Loucy (cell line): ENCODE results near the gene CNTN4.

Source experiments
- H2AFZ ChIP-seq: fragments of 200-600 bp; sonication (generic); 2 replicates; pipeline ENCODE4 v1.6.0; 2016; ENCODE audit warnings: antibody characterized with exemption, mild to moderate bottlenecking, low read length, moderate library complexity
- H3F3A ChIP-seq: fragments of 200-600 bp; 2 replicates; pipeline ENCODE4 v1.6.0; 2016; ENCODE audit warnings: antibody characterized with exemption, low read depth, mild to moderate bottlenecking
- H3K27me3 ChIP-seq: fragments of 200-600 bp; sonication (generic); 2 replicates; pipeline ENCODE4 v1.6.1; 2014; ENCODE audit warnings: low read length, mild to moderate bottlenecking; ENCODE audit not compliant: insufficient read depth, poor library complexity, severe bottlenecking
- H3K36me3 ChIP-seq: fragments of 200-600 bp; sonication (generic); 2 replicates; pipeline ENCODE4 v1.6.1; 2016; ENCODE audit warnings: low read length; ENCODE audit not compliant: insufficient read depth
- H3K4me1 ChIP-seq: fragments of 200-600 bp; sonication (generic); 2 replicates; pipeline ENCODE4 v1.5.1; 2014; ENCODE audit warnings: low read length, mild to moderate bottlenecking; ENCODE audit not compliant: insufficient read depth, poor library complexity, severe bottlenecking
- H3K4me2 ChIP-seq: fragments of 200-600 bp; sonication (generic); 2 replicates; pipeline ENCODE4 v1.6.0; 2014; ENCODE audit warnings: antibody characterized with exemption, low read length, low read depth, mild to moderate bottlenecking; ENCODE audit not compliant: poor library complexity, severe bottlenecking
- H3K4me3 ChIP-seq: fragments of 200-600 bp; sonication (generic); 2 replicates; pipeline ENCODE4 v1.5.1; 2014; ENCODE audit warnings: low read length, mild to moderate bottlenecking, mixed read lengths; ENCODE audit not compliant: poor library complexity, severe bottlenecking
- H3K79me2 ChIP-seq: fragments of 200-600 bp; sonication (generic); 2 replicates; pipeline ENCODE4 v1.6.1; 2014; ENCODE audit warnings: low read length; ENCODE audit not compliant: insufficient read depth
- H3K9ac ChIP-seq: fragments of 200-600 bp; sonication (generic); 2 replicates; pipeline ENCODE4 v1.6.0; 2014; ENCODE audit warnings: mild to moderate bottlenecking, low read depth, low read length, moderate library complexity; ENCODE audit not compliant: poor library complexity, severe bottlenecking
- H3K9me2 ChIP-seq: fragments of 200-600 bp; sonication (generic); replicated peaks from 2 replicates; pipeline ENCODE4 v1.6.1; 2016; ENCODE audit warnings: low read depth, low read length, mixed read lengths
- H3K9me3 ChIP-seq: fragments of 200-600 bp; sonication (generic); 2 replicates; pipeline ENCODE4 v1.6.1; 2014; ENCODE audit warnings: mild to moderate bottlenecking, antibody characterized with exemption, low read length, low read depth; ENCODE audit not compliant: insufficient read depth
- H4K20me1 ChIP-seq: fragments of 200-600 bp; sonication (generic); 2 replicates; pipeline ENCODE4 v1.6.0; 2014; ENCODE audit warnings: antibody characterized with exemption, low read length, mild to moderate bottlenecking; ENCODE audit not compliant: insufficient read depth, poor library complexity, severe bottlenecking
- CTCF ChIP-seq: fragments of 200-600 bp; sonication (generic); conservative IDR thresholded peaks from 2 replicates; pipeline ENCODE4 v1.5.1; 2014; ENCODE audit warnings: mild to moderate bottlenecking, antibody characterized with exemption, low read length
- EZH2phosphoT487 ChIP-seq: fragments of 200-600 bp; IDR thresholded peaks from 2 replicates; pipeline ENCODE4 v1.6.1; 2018; ENCODE audit warnings: antibody characterized with exemption, mild to moderate bottlenecking, moderate library complexity, borderline replicate concordance

Gene CNTN4

DNA sequence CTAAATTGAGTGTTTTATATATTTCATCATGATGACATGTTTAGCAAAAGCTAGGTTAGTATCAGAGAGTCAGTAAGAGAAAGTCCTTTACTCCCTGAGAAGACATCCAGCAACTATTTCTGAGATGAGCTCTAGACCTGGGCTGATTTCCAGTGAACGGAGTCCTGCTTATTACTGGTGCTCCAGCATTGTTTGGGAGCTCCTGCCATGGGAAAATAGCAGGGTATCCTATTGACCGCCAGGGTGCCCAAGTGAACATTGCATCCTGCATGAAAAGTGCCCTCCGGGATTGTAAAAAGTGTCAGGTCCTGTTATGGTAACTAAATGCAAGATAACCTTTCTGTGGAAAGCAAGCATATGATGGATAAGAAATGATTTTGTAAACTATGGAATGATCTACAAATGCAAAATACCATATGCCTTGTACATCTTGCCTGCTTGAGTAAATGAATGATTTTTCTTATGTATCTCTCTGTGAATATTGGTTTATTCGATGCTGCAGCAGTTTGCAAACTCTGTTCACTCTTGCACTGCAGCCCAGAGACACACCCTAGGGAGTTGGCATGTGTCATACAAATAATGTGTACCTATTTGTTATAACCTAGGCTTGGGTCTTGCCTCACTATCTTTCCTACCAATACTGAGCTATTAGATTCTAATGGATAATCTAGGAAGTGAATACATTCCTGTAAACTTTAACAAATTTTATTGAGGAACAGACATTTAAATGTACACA is 914.8 kb downstream of the CNTN4 start:
- Histone ChIP-seq H3K9me2 (no peaks in the 10 kb centered on the region), H4K20me1 (no peaks in the 10 kb centered on the region), H3K27me3 (no peaks in the 10 kb centered on the region), H3K4me3 (no peak overlapping the region), H3K9ac (no peak overlapping the region), H3K4me2 (no peak overlapping the region), H3F3A (no peaks in the 10 kb centered on the region), H3K9me3 (no peaks in the 10 kb centered on the region), H3K36me3 (no peaks in the 10 kb centered on the region), H2AFZ (no peak overlapping the region), H3K4me1 (no peaks in the 10 kb centered on the region), H3K79me2 (no peaks in the 10 kb centered on the region)
- no peak for TF ChIP-seq EZH2phosphoT487
- no peak for TF ChIP-seq CTCF

- no peaks in the 10 kb centered on the region for H3K4me1 ChIP-seq
- H3K9ac ChIP-seq: no peak overlapping the region
- no peaks in the 10 kb centered on the region for H3K36me3 ChIP-seq
- no peak overlapping the region for H2AFZ ChIP-seq
- H3K4me2 ChIP-seq: no peak overlapping the region
- H3K9me3 ChIP-seq: no peaks in the 10 kb centered on the region
- no peaks in the 10 kb centered on the region for H3K9me2 ChIP-seq
- H4K20me1 ChIP-seq: no peaks in the 10 kb centered on the region
- no peaks in the 10 kb centered on the region for H3F3A ChIP-seq
- H3K79me2 ChIP-seq: no peaks in the 10 kb centered on the region
- no peaks in the 10 kb centered on the region for H3K27me3 ChIP-seq
- TF ChIP-seq EZH2phosphoT487: no peak
- TF ChIP-seq CTCF: peak; percentile 73
- no peak overlapping the region for H3K4me3 ChIP-seq
These were observed 916.8 kb downstream of the CNTN4 start for GRCh38 chr3:3015185-3016089.

DNA sequence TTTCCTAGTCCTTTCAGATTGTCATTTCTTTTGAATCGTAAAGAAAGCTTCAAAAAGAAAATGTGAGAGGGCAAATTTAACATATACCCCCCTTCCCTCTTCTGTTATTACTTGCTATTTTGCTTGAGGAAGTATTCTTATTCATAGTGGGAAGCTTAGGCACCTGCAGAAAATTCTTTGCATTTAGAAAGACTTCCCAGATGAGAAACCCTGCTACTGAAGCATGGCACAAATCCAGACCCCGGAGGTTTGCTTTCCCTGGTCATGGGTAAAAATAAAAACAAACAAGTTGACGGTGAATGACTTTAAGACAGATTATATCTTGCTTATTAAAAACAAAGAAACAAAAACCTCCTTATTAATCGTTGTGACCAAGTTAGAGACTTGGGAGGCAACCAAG is 917.6 kb downstream of the CNTN4 start:
- no peak overlapping the region for H3K9ac ChIP-seq
- H3K4me3 ChIP-seq: no peak overlapping the region
- no peak overlapping the region for H2AFZ ChIP-seq
- H3F3A ChIP-seq: no peaks in the 10 kb centered on the region
- no peaks in the 10 kb centered on the region for H3K4me1 ChIP-seq
- no peaks in the 10 kb centered on the region for H3K27me3 ChIP-seq
- no peaks in the 10 kb centered on the region for H4K20me1 ChIP-seq
- H3K36me3 ChIP-seq: no peaks in the 10 kb centered on the region
- no peaks in the 10 kb centered on the region for H3K9me3 ChIP-seq
- TF ChIP-seq EZH2phosphoT487 (no peak), CTCF (no peak)
- H3K4me2 ChIP-seq: no peak overlapping the region
- no peaks in the 10 kb centered on the region for H3K9me2 ChIP-seq
- no peaks in the 10 kb centered on the region for H3K79me2 ChIP-seq
